ENCODE results near the gene XIRP1.

XIRP1 gene

GRCh38 chr3:39220407-39221140 lies 28.2 kb upstream of the XIRP1 start:
- DNase-seq, result peak; percentile 80
- peak overlapping the region; percentile 32 for H2AFZ ChIP-seq (ENCODE audit: low read length)
- TF ChIP-seq EZH2phosphoT487 (IDR thresholded peaks at IDR 0.05; ENCODE audit: low read length), result no peak
- no peak for TF ChIP-seq CTCF (IDR thresholded peaks at IDR 0.05; ENCODE audit: low read length)
- no peak for TF ChIP-seq EZH2 (optimal IDR thresholded peaks at IDR 0.05; ENCODE audit: low read depth, low read length)
- H4K20me1 ChIP-seq (ENCODE audit: insufficient read depth, low read length), result no peaks in the 10 kb centered on the region
- H3K9ac ChIP-seq (ENCODE audit: low read length), result peak overlapping the region; percentile 64
- peak overlapping the region; percentile 90 for H3K4me2 ChIP-seq (ENCODE audit: low read depth, low read length)
- no peaks in the 10 kb centered on the region for H3K9me2 ChIP-seq (replicated peaks; ENCODE audit: insufficient read depth, low read length)
- H3K4me3 ChIP-seq (ENCODE audit: low read length), result peak overlapping the region; percentile 31
- H3K9me3 ChIP-seq (replicated peaks; ENCODE audit: insufficient read depth, low read length), result no peaks in the 10 kb centered on the region
- H3F3A ChIP-seq (ENCODE audit: insufficient read depth, low read length), result peaks cover 47% of the 10 kb centered on the region
- H3K36me3 ChIP-seq (replicated peaks; ENCODE audit: insufficient read depth, low read length), result no peaks in the 10 kb centered on the region
- H3K27ac ChIP-seq (ENCODE audit: low read length), result peak overlapping the region; percentile 95
- no peaks in the 10 kb centered on the region for H3K79me2 ChIP-seq (ENCODE audit: low read length)
- peaks cover 66% of the 10 kb centered on the region for H3K4me1 ChIP-seq (ENCODE audit: low read length)
- H3K27me3 ChIP-seq (replicated peaks; ENCODE audit: insufficient read depth, low read length), result no peaks in the 10 kb centered on the region

GRCh38 chr3:39219702-39220101 lies 27.3 kb upstream of the XIRP1 start:
- no peaks in the 10 kb centered on the region for H3K27me3 ChIP-seq (replicated peaks; ENCODE audit: insufficient read depth, low read length)
- no peak for DNase-seq
- no peaks in the 10 kb centered on the region for H3K79me2 ChIP-seq (ENCODE audit: low read length)
- peak overlapping the region; percentile 90 for H3K4me2 ChIP-seq (ENCODE audit: low read depth, low read length)
- no peaks in the 10 kb centered on the region for H3K9me2 ChIP-seq (replicated peaks; ENCODE audit: insufficient read depth, low read length)
- no peaks in the 10 kb centered on the region for H3K9me3 ChIP-seq (replicated peaks; ENCODE audit: insufficient read depth, low read length)
- peak overlapping the region; percentile 32; the same call in 1 of the 2 replicates for H2AFZ ChIP-seq (ENCODE audit: low read length)
- peak overlapping the region; percentile 64; the same call in 1 of the 2 replicates for H3K9ac ChIP-seq (ENCODE audit: low read length)
- H3K27ac ChIP-seq (ENCODE audit: low read length), result peak overlapping the region; percentile 95
- H3K4me1 ChIP-seq (ENCODE audit: low read length), result peaks cover 75% of the 10 kb centered on the region
- H3F3A ChIP-seq (ENCODE audit: insufficient read depth, low read length), result peaks cover 55% of the 10 kb centered on the region
- TF ChIP-seq EZH2 (optimal IDR thresholded peaks at IDR 0.05; ENCODE audit: low read depth, low read length), result no peak
- no peak for TF ChIP-seq CTCF (IDR thresholded peaks at IDR 0.05; ENCODE audit: low read length)
- no peak for TF ChIP-seq EZH2phosphoT487 (IDR thresholded peaks at IDR 0.05; ENCODE audit: low read length)
- no peaks in the 10 kb centered on the region for H3K36me3 ChIP-seq (replicated peaks; ENCODE audit: insufficient read depth, low read length)
- no peaks in the 10 kb centered on the region for H4K20me1 ChIP-seq (ENCODE audit: insufficient read depth, low read length)
- no peak overlapping the region for H3K4me3 ChIP-seq (ENCODE audit: low read length)

- Histone ChIP-seq H3K4me2 (ENCODE audit: low read depth, low read length) (peak overlapping the region; percentile 81), H3K4me1 (ENCODE audit: low read length) (peaks cover 63% of the 10 kb centered on the region), H3K9me3 (replicated peaks; ENCODE audit: insufficient read depth, low read length) (no peaks in the 10 kb centered on the region), H3K9ac (ENCODE audit: low read length) (peak overlapping the region; percentile 82), H3K4me3 (ENCODE audit: low read length) (peak overlapping the region; percentile 42), H3K36me3 (replicated peaks; ENCODE audit: insufficient read depth, low read length) (no peaks in the 10 kb centered on the region), H4K20me1 (ENCODE audit: insufficient read depth, low read length) (no peaks in the 10 kb centered on the region), H3K9me2 (replicated peaks; ENCODE audit: insufficient read depth, low read length) (no peaks in the 10 kb centered on the region), H3K27ac (ENCODE audit: low read length) (peak overlapping the region; percentile 99), H3F3A (ENCODE audit: insufficient read depth, low read length) (peaks cover 48% of the 10 kb centered on the region), H3K27me3 (replicated peaks; ENCODE audit: insufficient read depth, low read length) (no peaks in the 10 kb centered on the region), H2AFZ (ENCODE audit: low read length) (0 out of 2 replicates have a peak overlapping the region, but pooled peaks have one; percentile 42), H3K79me2 (ENCODE audit: low read length) (no peaks in the 10 kb centered on the region)
- TF ChIP-seq CTCF (IDR thresholded peaks at IDR 0.05; ENCODE audit: low read length) (no peak), EZH2 (optimal IDR thresholded peaks at IDR 0.05; ENCODE audit: low read depth, low read length) (no peak), EZH2phosphoT487 (IDR thresholded peaks at IDR 0.05; ENCODE audit: low read length) (no peak)
- peak; percentile 96 for DNase-seq
Observed at GRCh38 chr3:39216176-39216790, 23.9 kb upstream of the XIRP1 start.

All from MM.1S (cell line).